Ishikawa (cell line): ENCODE results near the gene ARL6IP1.

ENCODE experiments used
- CREB1 ChIP-seq: IDR thresholded peaks from 2 replicates; pipeline ENCODE4 v1.6.1; 2012; ENCODE audit warnings: low read depth
- TAF1 ChIP-seq: IDR thresholded peaks from 2 replicates; pipeline ENCODE4 v1.6.1; 2012; ENCODE audit warnings: low read depth, mild to moderate bottlenecking
- TEAD4 ChIP-seq: IDR thresholded peaks from 2 replicates; pipeline ENCODE4 v1.6.1; 2012
- YY1 ChIP-seq: IDR thresholded peaks from 2 replicates; pipeline ENCODE4 v1.6.1; 2012; ENCODE audit warnings: low read depth

- TF ChIP-seq YY1 (no peak), TEAD4 (no peak), TAF1 (no peak), CREB1 (no peak)
These were observed 3.6 kb downstream of the ARL6IP1 start for GRCh38 chr16:18797746-18798145.
